Ishikawa (cell line): ENCODE measurements around the gene SIGLEC8.
A peak's percentile ranks its signal among the peaks of the same experiment; 100 is the strongest.

Source experiments
- CEBPB ChIP-seq: IDR thresholded peaks from 2 replicates; pipeline ENCODE4 v1.6.1; 2012
- CREB1 ChIP-seq: IDR thresholded peaks from 2 replicates; pipeline ENCODE4 v1.6.1; 2012; ENCODE audit warnings: low read depth
- EGR1 ChIP-seq: IDR thresholded peaks from 2 replicates; pipeline ENCODE4 v1.6.1; 2012
- EP300 ChIP-seq: IDR thresholded peaks from 2 replicates; pipeline ENCODE4 v1.6.1; 2012; ENCODE audit warnings: borderline replicate concordance
- FOXM1 ChIP-seq: IDR thresholded peaks from 2 replicates; pipeline ENCODE4 v1.6.1; 2012; ENCODE audit warnings: low read depth, borderline replicate concordance
- NFIC ChIP-seq: IDR thresholded peaks from 2 replicates; pipeline ENCODE4 v1.6.1; 2012
- RAD21 ChIP-seq: IDR thresholded peaks from 2 replicates; pipeline ENCODE4 v1.6.1; 2012; ENCODE audit warnings: low read depth
- TAF1 ChIP-seq: IDR thresholded peaks from 2 replicates; pipeline ENCODE4 v1.6.1; 2012; ENCODE audit warnings: low read depth, mild to moderate bottlenecking
- TCF12 ChIP-seq: IDR thresholded peaks from 2 replicates; pipeline ENCODE4 v1.6.1; 2012; ENCODE audit warnings: low read depth
- TEAD4 ChIP-seq: IDR thresholded peaks from 2 replicates; pipeline ENCODE4 v1.6.1; 2012
- YY1 ChIP-seq: IDR thresholded peaks from 2 replicates; pipeline ENCODE4 v1.6.1; 2012; ENCODE audit warnings: low read depth
- ZBTB7A ChIP-seq: IDR thresholded peaks from 2 replicates; pipeline ENCODE4 v1.6.1; 2012; ENCODE audit warnings: low read depth
- TF ChIP-seq, protein P1 (sequence below): IDR thresholded peaks from 2 replicates; pipeline ENCODE4 v1.6.1; 2012
- TF ChIP-seq, protein P2 (sequence below): IDR thresholded peaks from 2 replicates; pipeline ENCODE4 v1.6.1; 2012
- TF ChIP-seq, protein P3 (sequence below): IDR thresholded peaks from 2 replicates; pipeline ENCODE4 v1.6.1; 2012; ENCODE audit warnings: low read depth, mild to moderate bottlenecking

SIGLEC8 gene

DNA sequence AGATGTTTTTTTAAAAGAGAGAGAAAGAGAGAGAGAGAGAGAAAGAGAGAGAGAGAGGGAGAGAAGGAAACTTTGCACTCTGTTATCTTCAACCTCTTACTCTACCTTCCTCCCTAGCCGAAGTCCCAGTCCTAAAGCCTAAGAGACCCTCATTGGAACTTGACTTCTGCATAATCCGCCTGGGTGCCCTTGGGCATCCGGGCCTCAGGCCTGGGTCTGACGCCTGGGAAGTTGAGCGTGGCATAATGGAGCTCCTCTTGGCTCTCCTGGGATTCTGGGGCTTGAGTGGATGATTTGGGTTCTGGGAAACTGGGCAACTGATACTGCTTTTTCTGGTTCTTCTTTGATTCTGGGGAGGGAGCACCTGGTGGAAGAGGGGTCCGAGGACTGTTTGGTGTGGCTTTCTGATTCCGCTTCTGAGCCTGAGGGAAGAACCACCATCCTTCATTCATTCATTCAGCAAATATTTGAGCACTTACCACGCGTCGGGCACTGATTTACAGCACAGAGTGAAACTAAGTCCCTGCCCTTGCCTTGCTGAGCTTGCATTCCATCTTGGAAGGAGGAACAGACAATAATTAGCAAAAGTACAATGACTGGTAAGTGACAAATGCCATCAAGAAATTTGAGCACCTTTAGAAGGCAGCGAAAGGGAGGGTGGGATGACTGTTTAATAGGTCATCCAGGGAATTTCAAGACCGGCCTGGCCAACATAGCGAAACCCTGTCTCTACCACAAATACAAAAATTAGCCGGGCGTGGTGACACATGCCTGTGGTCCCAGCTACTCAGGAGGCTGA lies 47.1 kb downstream of the SIGLEC8 start:
- no peak for TF ChIP-seq EP300
- TF ChIP-seq FOXM1, result no peak
- no peak for TF ChIP-seq RAD21
- TF ChIP-seq, protein P1, sequence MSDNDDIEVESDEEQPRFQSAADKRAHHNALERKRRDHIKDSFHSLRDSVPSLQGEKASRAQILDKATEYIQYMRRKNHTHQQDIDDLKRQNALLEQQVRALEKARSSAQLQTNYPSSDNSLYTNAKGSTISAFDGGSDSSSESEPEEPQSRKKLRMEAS, result no peak
- TF ChIP-seq, protein P2, sequence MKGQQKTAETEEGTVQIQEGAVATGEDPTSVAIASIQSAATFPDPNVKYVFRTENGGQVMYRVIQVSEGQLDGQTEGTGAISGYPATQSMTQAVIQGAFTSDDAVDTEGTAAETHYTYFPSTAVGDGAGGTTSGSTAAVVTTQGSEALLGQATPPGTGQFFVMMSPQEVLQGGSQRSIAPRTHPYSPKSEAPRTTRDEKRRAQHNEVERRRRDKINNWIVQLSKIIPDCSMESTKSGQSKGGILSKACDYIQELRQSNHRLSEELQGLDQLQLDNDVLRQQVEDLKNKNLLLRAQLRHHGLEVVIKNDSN, result no peak
- no peak for TF ChIP-seq ZBTB7A

DNA sequence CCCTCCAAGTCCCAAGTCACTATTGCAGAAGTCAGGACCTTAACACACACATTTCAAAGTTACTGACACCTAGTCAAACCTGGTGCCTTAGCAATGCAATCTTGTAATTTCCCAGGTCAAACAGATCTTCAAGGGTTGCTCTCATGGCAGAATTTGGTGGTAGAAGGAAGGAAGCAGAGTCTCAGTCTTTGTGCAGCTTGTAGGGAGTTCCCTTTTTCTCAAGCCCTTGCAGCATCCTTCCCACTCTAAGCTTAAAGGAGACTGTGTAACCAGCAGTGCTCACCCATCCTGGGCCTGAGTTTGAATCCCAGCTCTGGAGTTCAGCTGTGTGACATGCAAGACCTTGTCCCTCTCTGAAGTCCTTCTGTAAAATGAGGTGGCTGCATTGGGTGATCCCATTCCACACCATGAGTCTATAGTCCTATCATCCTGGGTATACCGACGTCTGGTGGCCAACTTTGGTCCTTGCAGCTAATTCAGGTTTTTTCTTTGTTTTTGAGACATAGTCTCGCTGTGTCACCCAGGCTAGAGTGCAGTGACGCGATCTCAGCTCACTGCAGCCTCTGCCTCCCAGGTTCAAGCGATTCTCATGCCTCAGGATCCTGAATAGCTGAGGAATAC lies 50.6 kb downstream of the SIGLEC8 start:
- TF ChIP-seq RAD21 (peak; percentile 29; the same call in 1 of the 2 replicates), TCF12 (no peak), NFIC (no peak)

DNA sequence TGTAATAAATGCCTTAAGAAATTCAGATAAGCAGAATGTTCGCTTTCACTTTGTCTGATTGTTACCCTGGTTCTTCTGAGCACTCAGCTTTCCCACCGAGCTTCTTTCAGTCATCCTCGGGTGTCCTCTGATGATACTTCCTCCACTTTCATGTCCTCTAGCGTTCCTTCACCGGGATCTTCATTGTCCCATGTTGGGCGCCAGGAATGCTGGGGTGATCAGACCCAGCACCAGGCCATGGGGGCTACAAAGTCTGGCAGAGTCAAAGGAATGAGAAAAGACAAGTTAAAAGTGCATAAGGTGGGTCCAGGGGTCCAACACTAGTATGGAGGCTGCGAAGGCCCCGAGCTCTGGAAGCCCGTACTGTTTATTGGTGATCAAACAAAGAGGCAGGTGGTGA lies 56.1 kb downstream of the SIGLEC8 start:
- TF ChIP-seq RAD21 (no peak), FOXM1 (no peak), ZBTB7A (no peak), TEAD4 (no peak), NFIC (no peak), YY1 (no peak), TCF12 (no peak), EP300 (no peak), TAF1 (no peak), CREB1 (no peak), EGR1 (no peak), CEBPB (no peak)
- TF ChIP-seq, protein P2, result no peak
- TF ChIP-seq, protein P1, result no peak
- TF ChIP-seq, protein P3, sequence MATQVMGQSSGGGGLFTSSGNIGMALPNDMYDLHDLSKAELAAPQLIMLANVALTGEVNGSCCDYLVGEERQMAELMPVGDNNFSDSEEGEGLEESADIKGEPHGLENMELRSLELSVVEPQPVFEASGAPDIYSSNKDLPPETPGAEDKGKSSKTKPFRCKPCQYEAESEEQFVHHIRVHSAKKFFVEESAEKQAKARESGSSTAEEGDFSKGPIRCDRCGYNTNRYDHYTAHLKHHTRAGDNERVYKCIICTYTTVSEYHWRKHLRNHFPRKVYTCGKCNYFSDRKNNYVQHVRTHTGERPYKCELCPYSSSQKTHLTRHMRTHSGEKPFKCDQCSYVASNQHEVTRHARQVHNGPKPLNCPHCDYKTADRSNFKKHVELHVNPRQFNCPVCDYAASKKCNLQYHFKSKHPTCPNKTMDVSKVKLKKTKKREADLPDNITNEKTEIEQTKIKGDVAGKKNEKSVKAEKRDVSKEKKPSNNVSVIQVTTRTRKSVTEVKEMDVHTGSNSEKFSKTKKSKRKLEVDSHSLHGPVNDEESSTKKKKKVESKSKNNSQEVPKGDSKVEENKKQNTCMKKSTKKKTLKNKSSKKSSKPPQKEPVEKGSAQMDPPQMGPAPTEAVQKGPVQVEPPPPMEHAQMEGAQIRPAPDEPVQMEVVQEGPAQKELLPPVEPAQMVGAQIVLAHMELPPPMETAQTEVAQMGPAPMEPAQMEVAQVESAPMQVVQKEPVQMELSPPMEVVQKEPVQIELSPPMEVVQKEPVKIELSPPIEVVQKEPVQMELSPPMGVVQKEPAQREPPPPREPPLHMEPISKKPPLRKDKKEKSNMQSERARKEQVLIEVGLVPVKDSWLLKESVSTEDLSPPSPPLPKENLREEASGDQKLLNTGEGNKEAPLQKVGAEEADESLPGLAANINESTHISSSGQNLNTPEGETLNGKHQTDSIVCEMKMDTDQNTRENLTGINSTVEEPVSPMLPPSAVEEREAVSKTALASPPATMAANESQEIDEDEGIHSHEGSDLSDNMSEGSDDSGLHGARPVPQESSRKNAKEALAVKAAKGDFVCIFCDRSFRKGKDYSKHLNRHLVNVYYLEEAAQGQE, result no peak
